Measurements from ENCODE around the gene SLC35C1. TPM values are rescaled to one million over a fixed set of nuclear protein-coding genes. Genes with fewer than 3 reads are reported as not detected.

Gene SLC35C1
- total and polyA plus RNA-seq, 2 of the 8 experiments (the other 6 are each of a cell fraction or from before 2014, with no cell fraction given), result 4.6 to 10.6 TPM

DNA sequence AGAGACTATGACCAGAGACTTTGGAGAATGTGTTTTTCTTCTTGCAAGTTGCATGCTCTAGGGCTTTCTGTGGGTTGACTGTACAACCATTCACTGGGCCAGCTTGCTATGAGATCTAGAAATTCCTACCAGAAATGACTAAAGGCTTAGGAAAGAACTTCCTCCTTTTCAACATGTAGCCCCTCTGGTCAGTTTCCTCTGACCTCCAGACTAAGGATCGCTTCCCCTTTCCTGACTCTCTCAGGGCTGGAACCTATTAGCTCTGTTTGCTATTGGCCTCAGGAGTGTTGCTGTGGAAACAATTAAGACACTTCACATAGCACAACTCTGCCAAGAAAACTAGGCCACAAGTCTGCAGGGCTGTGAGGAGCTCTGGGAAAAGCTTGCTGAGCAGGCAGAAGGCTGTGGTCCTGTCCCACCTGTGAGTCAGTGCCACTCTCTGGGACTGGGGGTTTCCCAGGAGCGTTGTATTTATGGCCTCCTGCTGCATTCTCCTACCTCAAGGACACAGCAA is 53.1 kb downstream of the SLC35C1 start (continued):
- no peak for TF ChIP-seq POLR2AphosphoS5 (IDR thresholded peaks at IDR 0.05; ENCODE audit: low read depth, low read length)
- no peak for TF ChIP-seq BRCA1 (IDR thresholded peaks at IDR 0.05; ENCODE audit: low read depth, low read length)
- no peak for TF ChIP-seq PHF8 (conservative IDR thresholded peaks at IDR 0.05; ENCODE audit: low read depth, low read length)
- TF ChIP-seq SRF (IDR thresholded peaks at IDR 0.05; ENCODE audit: low read depth, low read length), result no peak
- no peak for TF ChIP-seq CBX8 (IDR thresholded peaks at IDR 0.05; ENCODE audit: borderline replicate concordance, low read depth, low read length)

Measured in H1 (cell line).